Activated CD4-positive, alpha-beta T cell treated with anti-CD3 and anti-CD28 coated beads, Interleukin-2, Interleukin-6, amounts not matched to agents 100 ng/mL and 50 ng/mL, durations not matched to agents 16 hours and 8 hours (primary cell): Measurements from ENCODE around the gene TMED4.

Experiments
- DNase-seq: peaks from one replicate; pipeline ENCODE4 v3.0.0-alpha.2; 2020

Gene TMED4

GRCh38 chr7:44539669-44540506 is 42.1 kb downstream of the TMED4 start:
- no peak for DNase-seq

- no peak for DNase-seq
Observed at GRCh38 chr7:44538798-44539668, 43.0 kb downstream of the TMED4 start.

- DNase-seq, result no peak
Observed at GRCh38 chr7:44538093-44538797, 43.8 kb downstream of the TMED4 start.

- no peak for DNase-seq
Observed at GRCh38 chr7:44537442-44537841, 44.6 kb downstream of the TMED4 start.

GRCh38 chr7:44536090-44536489 is 45.9 kb downstream of the TMED4 start:
- no peak for DNase-seq

GRCh38 chr7:44535348-44536064 is 46.5 kb downstream of the TMED4 start:
- DNase-seq, result no peak

GRCh38 chr7:44534501-44534900 is 47.5 kb downstream of the TMED4 start:
- DNase-seq, result peak; percentile 67

GRCh38 chr7:44534087-44534486 is 47.9 kb downstream of the TMED4 start:
- no peak for DNase-seq

GRCh38 chr7:44533301-44534055 is 48.6 kb downstream of the TMED4 start:
- DNase-seq, result no peak

GRCh38 chr7:44531421-44532380 is 50.3 kb downstream of the TMED4 start:
- no peak for DNase-seq

GRCh38 chr7:44530990-44531389 is 51.0 kb downstream of the TMED4 start:
- DNase-seq, result no peak
